ENCODE data around the gene SCUBE1.
A peak's percentile ranks its signal among the peaks of the same experiment; 100 is the strongest.

Gene SCUBE1

GRCh38 chr22:43333978-43334377 lies 9.2 kb downstream of the SCUBE1 start:
- Histone ChIP-seq H2AK5ac (ENCODE audit: low read depth, low read length) (no peak overlapping the region), H3K23ac (ENCODE audit: low read depth, low read length, poor library complexity) (no peak overlapping the region), H2BK12ac (ENCODE audit: low read length) (no peak overlapping the region), H3K4me3 (ENCODE audit: low read length in 2 of 2) (no peak overlapping the region), H2BK120ac (ENCODE audit: low read depth, low read length) (no peak overlapping the region), H3K9ac (ENCODE audit: low read depth, low read length, poor library complexity) (no peak overlapping the region), H2BK15ac (ENCODE audit: low read length) (no peak overlapping the region), H3K36me3 (replicated peaks in 1 of 2; ENCODE audit: control insufficient read depth in 2 of 2, insufficient read depth in 2 of 2, low read length in 2 of 2) (peaks cover 0 to 43% of the 10 kb centered on the region in 2 donors), H4K8ac (ENCODE audit: low read depth, low read length) (no peak overlapping the region), H3K4ac (ENCODE audit: low read length) (no peak overlapping the region), H3K4me2 (ENCODE audit: insufficient read depth, low read length, poor library complexity, severe bottlenecking) (no peak overlapping the region), H4K91ac (ENCODE audit: low read depth, low read length, poor library complexity) (no peak overlapping the region), H3K18ac (ENCODE audit: low read length) (peak overlapping the region; percentile 0), H3K27me3 (ENCODE audit: control insufficient read depth in 3 of 3, insufficient read depth in 3 of 3, low read depth in 1 of 3, low read length in 3 of 3) (peaks cover 0 to 20% (median 0%) of the 10 kb centered on the region in 3 experiments), H2AFZ (ENCODE audit: low read length) (no peak overlapping the region), H3K14ac (ENCODE audit: low read length) (no peak overlapping the region), H3K9me3 (replicated peaks in 1 of 2; ENCODE audit: control insufficient read depth in 2 of 2, insufficient read depth in 1 of 2, low read depth in 1 of 2, low read length in 2 of 2) (peaks cover 0 to 3% of the 10 kb centered on the region in 2 donors), H3K4me1 (ENCODE audit: control insufficient read depth in 2 of 2, insufficient read depth in 1 of 2, low read depth in 1 of 2, low read length in 2 of 2) (peaks cover 11 to 14% of the 10 kb centered on the region in 2 donors), H2BK5ac (ENCODE audit: low read length) (no peak overlapping the region), H3K79me1 (ENCODE audit: low read depth, low read length) (peaks cover 13% of the 10 kb centered on the region), H3K27ac (replicated peaks; ENCODE audit: low read length) (no peak overlapping the region)
- no CpG with 5 or more reads among the region's 2 CpGs for WGBS, 2 donors (ENCODE audit: extremely low coverage in 2 of 2, insufficient read length in 2 of 2, insufficient replicate concordance in 1 of 2)
- DNase-seq (ENCODE audit: low spot score): no peak

- no peak overlapping the region for H2AK5ac ChIP-seq (ENCODE audit: low read depth, low read length)
- H3K23ac ChIP-seq (ENCODE audit: low read depth, low read length, poor library complexity): no peak overlapping the region
- no peak overlapping the region for H3K18ac ChIP-seq (ENCODE audit: low read length)
- no peak overlapping the region for H2BK12ac ChIP-seq (ENCODE audit: low read length)
- H3K4me3 ChIP-seq (ENCODE audit: low read length in 2 of 2): no peak overlapping the region
- no peak overlapping the region for H4K91ac ChIP-seq (ENCODE audit: low read depth, low read length, poor library complexity)
- H3K4me2 ChIP-seq (ENCODE audit: insufficient read depth, low read length, poor library complexity, severe bottlenecking): no peak overlapping the region
- H3K27me3 ChIP-seq (ENCODE audit: control insufficient read depth in 3 of 3, insufficient read depth in 3 of 3, low read depth in 1 of 3, low read length in 3 of 3): peaks cover 0 to 20% (median 0%) of the 10 kb centered on the region in 3 experiments
- H3K9me3 ChIP-seq (replicated peaks in 1 of 2; ENCODE audit: control insufficient read depth in 2 of 2, insufficient read depth in 1 of 2, low read depth in 1 of 2, low read length in 2 of 2): peaks cover 0 to 3% of the 10 kb centered on the region in 2 donors
- no peak overlapping the region for H3K27ac ChIP-seq (replicated peaks; ENCODE audit: low read length)
- WGBS, 2 donors (ENCODE audit: extremely low coverage in 2 of 2, insufficient read length in 2 of 2, insufficient replicate concordance in 1 of 2): no CpG with 5 or more reads among the region's 5 CpGs
- H3K4me1 ChIP-seq (ENCODE audit: control insufficient read depth in 2 of 2, insufficient read depth in 1 of 2, low read depth in 1 of 2, low read length in 2 of 2): peaks cover 12 to 21% of the 10 kb centered on the region in 2 donors
- peaks cover 15% of the 10 kb centered on the region for H3K79me1 ChIP-seq (ENCODE audit: low read depth, low read length)
- no peak overlapping the region for H2AFZ ChIP-seq (ENCODE audit: low read length)
- no peak overlapping the region for H4K8ac ChIP-seq (ENCODE audit: low read depth, low read length)
- H3K14ac ChIP-seq (ENCODE audit: low read length): no peak overlapping the region
- H3K4ac ChIP-seq (ENCODE audit: low read length): no peak overlapping the region
- H2BK120ac ChIP-seq (ENCODE audit: low read depth, low read length): no peak overlapping the region
- no peak for DNase-seq (ENCODE audit: low spot score)
- peaks cover 0 to 39% of the 10 kb centered on the region in 2 donors for H3K36me3 ChIP-seq (replicated peaks in 1 of 2; ENCODE audit: control insufficient read depth in 2 of 2, insufficient read depth in 2 of 2, low read length in 2 of 2)
- no peak overlapping the region for H2BK5ac ChIP-seq (ENCODE audit: low read length)
- no peak overlapping the region for H2BK15ac ChIP-seq (ENCODE audit: low read length)
- H3K9ac ChIP-seq (ENCODE audit: low read depth, low read length, poor library complexity): no peak overlapping the region
Observed at GRCh38 chr22:43333156-43333555, 10.0 kb downstream of the SCUBE1 start.

- no peak for DNase-seq (ENCODE audit: low spot score)
Observed at GRCh38 chr22:43331698-43332097, 11.5 kb downstream of the SCUBE1 start.

GRCh38 chr22:43331069-43331451 lies 12.1 kb downstream of the SCUBE1 start:
- Histone ChIP-seq H4K8ac (ENCODE audit: low read depth, low read length) (no peak overlapping the region), H3K4me3 (ENCODE audit: low read length in 2 of 2) (no peak overlapping the region), H3K9me3 (replicated peaks in 1 of 2; ENCODE audit: control insufficient read depth in 2 of 2, insufficient read depth in 1 of 2, low read depth in 1 of 2, low read length in 2 of 2) (peaks cover 0 to 3% of the 10 kb centered on the region in 2 donors), H2AFZ (ENCODE audit: low read length) (no peak overlapping the region), H3K18ac (ENCODE audit: low read length) (no peak overlapping the region), H3K23ac (ENCODE audit: low read depth, low read length, poor library complexity) (no peak overlapping the region), H3K14ac (ENCODE audit: low read length) (no peak overlapping the region), H3K27ac (replicated peaks; ENCODE audit: low read length) (no peak overlapping the region), H4K91ac (ENCODE audit: low read depth, low read length, poor library complexity) (no peak overlapping the region), H3K27me3 (ENCODE audit: control insufficient read depth in 3 of 3, insufficient read depth in 3 of 3, low read depth in 1 of 3, low read length in 3 of 3) (peaks cover 0 to 16% (median 0%) of the 10 kb centered on the region in 3 experiments), H2BK12ac (ENCODE audit: low read length) (no peak overlapping the region), H3K4me1 (ENCODE audit: control insufficient read depth in 2 of 2, insufficient read depth in 1 of 2, low read depth in 1 of 2, low read length in 2 of 2) (peaks cover 16 to 32% of the 10 kb centered on the region in 2 donors), H3K9ac (ENCODE audit: low read depth, low read length, poor library complexity) (no peak overlapping the region), H2BK15ac (ENCODE audit: low read length) (no peak overlapping the region), H3K4ac (ENCODE audit: low read length) (no peak overlapping the region), H2AK5ac (ENCODE audit: low read depth, low read length) (no peak overlapping the region), H3K79me1 (ENCODE audit: low read depth, low read length) (peaks cover 16% of the 10 kb centered on the region), H2BK5ac (ENCODE audit: low read length) (no peak overlapping the region), H3K4me2 (ENCODE audit: insufficient read depth, low read length, poor library complexity, severe bottlenecking) (no peak overlapping the region), H3K36me3 (replicated peaks in 1 of 2; ENCODE audit: control insufficient read depth in 2 of 2, insufficient read depth in 2 of 2, low read length in 2 of 2) (peaks cover 0 to 20% of the 10 kb centered on the region in 2 donors), H2BK120ac (ENCODE audit: low read depth, low read length) (no peak overlapping the region)
- no CpG with 5 or more reads among the region's 3 CpGs for WGBS, 2 donors (ENCODE audit: extremely low coverage in 2 of 2, insufficient read length in 2 of 2, insufficient replicate concordance in 1 of 2)
- DNase-seq (ENCODE audit: low spot score): no peak

More at GRCh38 chr22:43331698-43332097, 11.5 kb downstream of the SCUBE1 start:
- Histone ChIP-seq H4K8ac (ENCODE audit: low read depth, low read length) (no peak overlapping the region), H3K4me1 (ENCODE audit: control insufficient read depth in 2 of 2, insufficient read depth in 1 of 2, low read depth in 1 of 2, low read length in 2 of 2) (peaks cover 12 to 31% of the 10 kb centered on the region in 2 donors), H2BK15ac (ENCODE audit: low read length) (no peak overlapping the region), H3K4me3 (ENCODE audit: low read length in 2 of 2) (no peak overlapping the region), H3K23ac (ENCODE audit: low read depth, low read length, poor library complexity) (no peak overlapping the region), H4K91ac (ENCODE audit: low read depth, low read length, poor library complexity) (no peak overlapping the region), H3K27ac (replicated peaks; ENCODE audit: low read length) (no peak overlapping the region), H2BK5ac (ENCODE audit: low read length) (no peak overlapping the region), H2AFZ (ENCODE audit: low read length) (no peak overlapping the region), H3K9ac (ENCODE audit: low read depth, low read length, poor library complexity) (no peak overlapping the region), H3K4ac (ENCODE audit: low read length) (no peak overlapping the region), H3K14ac (ENCODE audit: low read length) (peak overlapping the region; percentile 22), H2BK12ac (ENCODE audit: low read length) (no peak overlapping the region), H3K27me3 (ENCODE audit: control insufficient read depth in 3 of 3, insufficient read depth in 3 of 3, low read depth in 1 of 3, low read length in 3 of 3) (peaks cover 0 to 17% (median 0%) of the 10 kb centered on the region in 3 experiments), H2AK5ac (ENCODE audit: low read depth, low read length) (no peak overlapping the region), H3K79me1 (ENCODE audit: low read depth, low read length) (peaks cover 17% of the 10 kb centered on the region), H3K36me3 (replicated peaks in 1 of 2; ENCODE audit: control insufficient read depth in 2 of 2, insufficient read depth in 2 of 2, low read length in 2 of 2) (peaks cover 0 to 26% of the 10 kb centered on the region in 2 donors), H3K4me2 (ENCODE audit: insufficient read depth, low read length, poor library complexity, severe bottlenecking) (no peak overlapping the region), H3K9me3 (replicated peaks in 1 of 2; ENCODE audit: control insufficient read depth in 2 of 2, insufficient read depth in 1 of 2, low read depth in 1 of 2, low read length in 2 of 2) (peaks cover 0 to 3% of the 10 kb centered on the region in 2 donors), H3K18ac (ENCODE audit: low read length) (peak overlapping the region; percentile 27), H2BK120ac (ENCODE audit: low read depth, low read length) (no peak overlapping the region)
- no CpG with 5 or more reads among the region's 9 CpGs for WGBS, 2 donors (ENCODE audit: extremely low coverage in 2 of 2, insufficient read length in 2 of 2, insufficient replicate concordance in 1 of 2)

Measured in neuronal stem cell (in vitro differentiated cells).